Tibial nerve (tissue), 3 donors: Measurements from ENCODE around the gene GAB1.

Source experiments
- POLR2A ChIP-seq, 2 donors: fragments of 450-650 bp; IDR thresholded peaks; one replicate each; pipeline ENCODE4 v1.6.1; 2017; ENCODE audit warnings: antibody characterized with exemption in 2 of 2, mild to moderate bottlenecking in 2 of 2, moderate library complexity in 2 of 2
- TF ChIP-seq, protein P1 (sequence below), 5 experiments: fragments of 200-600 bp in 3 of 5; fragments of 450-650 bp in 2 of 5; sonication (generic) in 3 of 5; IDR thresholded peaks; one replicate each; pipeline ENCODE4 v1.5.1; 2016 to 2019; ENCODE audit warnings: antibody characterized with exemption in 5 of 5, mild to moderate bottlenecking in 3 of 5, moderate library complexity in 2 of 5

DNA sequence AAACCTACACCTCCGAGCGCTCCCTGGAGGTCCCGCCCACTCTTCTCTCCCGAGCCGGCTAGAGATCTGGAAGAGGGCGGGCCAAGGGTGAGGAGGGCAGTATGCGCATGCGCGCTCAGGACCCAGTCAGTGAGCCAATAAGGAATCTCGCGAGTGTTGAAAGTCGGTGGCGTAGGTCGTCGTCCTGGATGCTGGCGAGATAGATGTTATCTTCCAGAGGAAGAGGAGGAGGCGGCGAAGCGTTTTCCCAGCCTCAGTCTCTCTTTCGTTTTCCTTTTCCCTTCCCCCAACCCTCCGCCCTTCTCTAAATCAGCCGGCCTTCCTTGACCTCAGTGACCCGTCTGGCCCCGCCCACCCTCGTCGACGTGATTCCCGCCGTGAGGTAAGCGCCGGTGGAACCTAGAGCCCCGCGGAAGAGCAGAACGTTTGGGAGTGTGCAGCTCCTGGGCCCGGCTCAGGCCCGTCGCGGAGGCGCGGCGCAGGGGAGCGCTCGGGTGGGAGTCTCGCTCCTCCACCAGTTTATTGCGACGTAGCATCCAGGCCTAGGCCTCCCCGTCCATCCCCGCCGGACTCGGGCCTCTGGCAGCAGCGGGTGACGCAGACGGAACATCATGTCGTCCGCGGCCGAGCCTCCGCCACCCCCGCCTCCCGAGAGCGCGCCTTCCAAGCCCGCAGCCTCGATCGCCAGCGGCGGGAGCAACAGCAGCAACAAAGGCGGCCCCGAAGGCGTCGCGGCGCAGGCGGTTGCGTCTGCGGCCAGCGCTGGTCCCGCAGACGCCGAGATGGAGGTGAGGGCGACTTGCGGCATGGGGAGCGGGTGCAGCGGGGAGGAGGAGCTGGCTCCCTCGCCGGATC lies 176.9 kb downstream of the GAB1 start, which contains the start of gene SMARCA5:
- TF ChIP-seq, protein P1, sequence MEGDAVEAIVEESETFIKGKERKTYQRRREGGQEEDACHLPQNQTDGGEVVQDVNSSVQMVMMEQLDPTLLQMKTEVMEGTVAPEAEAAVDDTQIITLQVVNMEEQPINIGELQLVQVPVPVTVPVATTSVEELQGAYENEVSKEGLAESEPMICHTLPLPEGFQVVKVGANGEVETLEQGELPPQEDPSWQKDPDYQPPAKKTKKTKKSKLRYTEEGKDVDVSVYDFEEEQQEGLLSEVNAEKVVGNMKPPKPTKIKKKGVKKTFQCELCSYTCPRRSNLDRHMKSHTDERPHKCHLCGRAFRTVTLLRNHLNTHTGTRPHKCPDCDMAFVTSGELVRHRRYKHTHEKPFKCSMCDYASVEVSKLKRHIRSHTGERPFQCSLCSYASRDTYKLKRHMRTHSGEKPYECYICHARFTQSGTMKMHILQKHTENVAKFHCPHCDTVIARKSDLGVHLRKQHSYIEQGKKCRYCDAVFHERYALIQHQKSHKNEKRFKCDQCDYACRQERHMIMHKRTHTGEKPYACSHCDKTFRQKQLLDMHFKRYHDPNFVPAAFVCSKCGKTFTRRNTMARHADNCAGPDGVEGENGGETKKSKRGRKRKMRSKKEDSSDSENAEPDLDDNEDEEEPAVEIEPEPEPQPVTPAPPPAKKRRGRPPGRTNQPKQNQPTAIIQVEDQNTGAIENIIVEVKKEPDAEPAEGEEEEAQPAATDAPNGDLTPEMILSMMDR (IDR thresholded peaks at IDR 0.05), result no peak
- TF ChIP-seq POLR2A (IDR thresholded peaks at IDR 0.05), result peak; percentile 54 to 90
